Activated CD8-positive, alpha-beta memory T cell treated with anti-CD3 and anti-CD28 coated beads for 36 hours (primary cell): ENCODE measurements around the gene APOD. TPM values are rescaled to one million over a fixed set of nuclear protein-coding genes. Genes with fewer than 3 reads are reported as not detected.

Source experiments
- total RNA-seq, 2 experiments: library from RNA; stranded (reverse); gene quantifications; one replicate each; pipeline ENCODE4 v1.2.3, GENCODE V29; 2021

APOD gene
- total RNA-seq, 2 experiments from 2014 or later: not detected

Other genes with a start within 250 kb of the APOD start
- 10 to 100 TPM; 35.3 to 36.3 TPM for gene ACAP2, start 140.9 kb downstream of the APOD start, total RNA-seq
- 100 to 1,000 TPM; 102 to 108 TPM for gene PPP1R2, start 40.6 kb downstream of the APOD start, total RNA-seq
- gene MUC20, start 137.0 kb upstream of the APOD start, total RNA-seq: 1 to 10 TPM in 1 of 2 experiments, under 1 TPM in 1; 0.63 to 1.0 TPM
- gene MUC4, start 228.0 kb upstream of the APOD start, total RNA-seq: under 1 TPM; 0.13 to 0.32 TPM